ENCODE measurements around the gene AKAP8. TPM values are rescaled to one million over a fixed set of nuclear protein-coding genes. Genes with fewer than 3 reads are reported as not detected.

The AKAP8 gene
- total and polyA plus RNA-seq, 9 of the 15 experiments (the other 6 are each of a cell fraction or from before 2014, with no cell fraction given) = 3.4 to 56.5 (median 15.0) TPM

- TF ChIP-seq TSHZ1 (CRISPR knock-in tag; IDR thresholded peaks at IDR 0.05) = no peak
Observed at GRCh38 chr19:15316498-15316897, 63.1 kb downstream of the AKAP8 start (continued).

DNA sequence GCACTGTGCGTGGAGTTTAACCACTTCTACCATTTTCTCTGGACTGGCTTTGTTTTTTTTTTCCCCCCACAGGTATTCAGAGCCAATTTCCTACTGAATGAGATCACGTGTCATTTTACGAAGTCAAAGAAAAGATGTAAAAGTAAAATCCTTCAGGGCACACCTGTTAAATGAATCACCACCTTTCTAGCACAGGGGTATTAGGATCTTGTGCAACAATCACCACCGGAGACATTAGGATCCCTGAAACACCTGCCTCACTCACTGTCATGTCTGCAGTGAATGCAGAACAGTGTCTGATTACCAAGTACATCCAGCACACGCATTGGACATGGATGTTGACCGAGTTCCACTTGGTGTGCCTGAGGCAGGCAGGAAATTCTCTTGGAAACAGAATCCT, 64.5 kb downstream of the AKAP8 start:
- Histone ChIP-seq H4K20me1 (replicated peaks; ENCODE audit: control insufficient read depth, insufficient read depth, low read length) (peaks cover 69% of the 10 kb centered on the region), H3K9me1 (ENCODE audit: control insufficient read depth, insufficient read depth, low read length) (peaks cover 3% of the 10 kb centered on the region), H3K4me2 (ENCODE audit: insufficient read depth, low read length) (no peak overlapping the region), H3K9me3 (replicated peaks; ENCODE audit: control insufficient read depth, insufficient read depth, low read depth, low read length) (no peaks in the 10 kb centered on the region), H3K4me1 (replicated peaks in 1 of 2; ENCODE audit: control insufficient read depth in 2 of 2, insufficient read depth in 2 of 2, low read length in 2 of 2) (peaks cover 0 to 6% of the 10 kb centered on the region in 2 experiments; a peak in 4 of 5 replicates), H3K36me3 (ENCODE audit: control insufficient read depth, insufficient read depth, low read length) (peaks cover 27% of the 10 kb centered on the region), H3K9ac (ENCODE audit: insufficient read depth in 1 of 2, low read depth in 2 of 2, low read length in 2 of 2) (no peak overlapping the region), H3K4me3 (no peak overlapping the region), H3K27me3 (ENCODE audit: control insufficient read depth in 2 of 2, insufficient read depth in 2 of 2, low read length in 2 of 2) (no peaks in the 10 kb centered on the region), H3K79me2 (ENCODE audit: control insufficient read depth, insufficient read depth, low read length) (peaks cover 98% of the 10 kb centered on the region), H2AFZ (ENCODE audit: low read depth, low read length) (no peak overlapping the region), H3K27ac (ENCODE audit: extremely low read depth, low read depth, low read length) (no peak overlapping the region)
- FAIRE-seq (no peak), DNase-seq (ENCODE audit: extremely low read depth in 1 of 4, low spot score in 3 of 4) (no peak), ATAC-seq (no peak)
- intact Hi-C loops (cut with micrococcal nuclease) = no loop called here
- in situ Hi-C loops (cut with MboI) = no loop called here
- ChIA-PET POLR2A (interaction anchor here (0.7 to 1.2 kb wide), 3 partner anchors 9 to 1127 kb away, joined by 3 to 8 read pairs (median 3); no protein-coding TSS in a partner anchor), CTCF (ENCODE audit: low intra/inter-chr PET ratio) (no interaction called here)
- WGBS (ENCODE audit: insufficient coverage, low coverage, missing lambda C conversion rate) = 84% methylated on average over 6 of the region's 6 CpGs
- no peak for TF ChIP-seq ZNF830 (CRISPR knock-in tag; IDR thresholded peaks at IDR 0.05)
- no TSS peak for BruUV-seq (replicated peaks)
